NT2/D1 (cell line): ENCODE data around the gene SIRT2.
A peak's percentile ranks its signal among the peaks of the same experiment; 100 is the strongest.
"Not testable (repeated sequence)": the region's sequence is repeated elsewhere in the genome, so short reads cannot be mapped to it uniquely, and the experiment has no call there.

Experiments
- DNase-seq: peaks from one replicate; pipeline ENCODE4 v3.0.0-alpha.2; 2011; ENCODE audit warnings: low read depth, low spot score
- H3K27me3 ChIP-seq: 2 replicates; pipeline ENCODE4 v1.6.0; 2011; ENCODE audit warnings: mild to moderate bottlenecking; ENCODE audit not compliant: insufficient read length, insufficient read depth
- H3K36me3 ChIP-seq: 2 replicates; pipeline ENCODE4 v1.6.1; 2011; ENCODE audit warnings: mild to moderate bottlenecking, low read length, mixed read lengths; ENCODE audit not compliant: insufficient read depth, insufficient read length
- H3K4me1 ChIP-seq: 2 replicates; pipeline ENCODE4 v1.5.1; 2011; ENCODE audit not compliant: insufficient read depth, insufficient read length
- H3K4me3 ChIP-seq: 2 replicates; pipeline ENCODE4 v1.5.1; 2011; ENCODE audit warnings: low read depth; ENCODE audit not compliant: insufficient read length
- H3K9ac ChIP-seq: 2 replicates; pipeline ENCODE4 v1.6.0; 2011; ENCODE audit warnings: low read depth; ENCODE audit not compliant: insufficient read length
- H3K9me3 ChIP-seq: 2 replicates; pipeline ENCODE4 v1.5.1; 2011; ENCODE audit warnings: mild to moderate bottlenecking, low read length; ENCODE audit not compliant: insufficient read depth
- SUZ12 ChIP-seq: IDR thresholded peaks from 2 replicates; pipeline ENCODE4 v1.6.1; 2011; ENCODE audit not compliant: insufficient read length, insufficient read depth; ENCODE audit errors: extremely low read depth
- YY1 ChIP-seq: IDR thresholded peaks from 2 replicates; pipeline ENCODE4 v1.6.1; 2011; ENCODE audit not compliant: insufficient read length, insufficient read depth
- ZNF274 ChIP-seq: IDR thresholded peaks from 2 replicates; pipeline ENCODE4 v1.6.1; 2011; ENCODE audit warnings: mild to moderate bottlenecking, low read depth, low read length

SIRT2 gene

DNA sequence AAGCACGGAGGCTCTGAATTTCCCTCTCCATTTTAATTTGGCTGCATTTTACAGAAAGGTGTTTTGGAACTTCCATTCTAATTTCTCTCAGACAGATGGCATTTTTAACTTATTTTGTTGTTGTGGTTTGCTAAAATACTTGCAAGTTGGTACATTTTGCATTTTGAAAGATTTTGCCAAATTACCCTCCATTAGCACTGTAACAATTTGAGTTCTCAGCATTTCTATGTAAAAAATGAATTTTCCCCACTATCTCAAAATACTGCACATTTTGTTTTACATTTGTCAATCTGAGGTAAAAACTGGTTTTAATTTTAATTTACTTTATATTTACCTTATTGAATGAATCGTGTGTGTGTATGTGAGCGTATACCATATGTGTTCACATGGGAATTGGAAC lies 42.6 kb downstream of the SIRT2 start:
- TF ChIP-seq SUZ12 (no peak), ZNF274 (no peak), YY1 (no peak)
- Histone ChIP-seq H3K9ac (no peak overlapping the region), H3K36me3 (no peaks in the 10 kb centered on the region), H3K4me1 (no peaks in the 10 kb centered on the region), H3K27me3 (no peaks in the 10 kb centered on the region), H3K4me3 (no peak overlapping the region), H3K9me3 (peaks cover 9% of the 10 kb centered on the region; the same call in 1 of the 2 replicates)
- no peak for DNase-seq

DNA sequence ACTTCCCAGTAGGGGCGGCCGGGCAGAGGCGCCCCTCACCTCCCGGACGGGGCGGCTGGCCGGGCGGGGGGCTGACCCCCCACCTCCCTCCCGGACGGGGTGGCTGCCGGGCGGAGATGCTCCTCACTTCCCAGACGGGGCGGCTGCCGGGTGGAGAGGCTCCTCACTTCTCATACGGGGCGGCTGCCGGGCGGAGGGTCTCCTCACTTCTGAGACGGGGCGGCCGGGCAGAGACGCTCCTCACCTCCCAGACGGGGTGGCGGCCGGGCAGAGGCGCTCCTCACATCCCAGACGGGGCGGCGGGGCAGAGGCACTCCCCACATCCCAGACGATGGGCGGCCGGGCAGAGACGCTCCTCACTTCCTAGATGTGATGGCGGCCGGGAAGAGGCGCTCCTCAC lies 43.7 kb downstream of the SIRT2 start:
- DNase-seq, H3K4me1 ChIP-seq, H3K27me3 ChIP-seq, H3K9ac ChIP-seq, H3K4me3 ChIP-seq, H3K9me3 ChIP-seq, H3K36me3 ChIP-seq: not testable (repeated sequence)

DNA sequence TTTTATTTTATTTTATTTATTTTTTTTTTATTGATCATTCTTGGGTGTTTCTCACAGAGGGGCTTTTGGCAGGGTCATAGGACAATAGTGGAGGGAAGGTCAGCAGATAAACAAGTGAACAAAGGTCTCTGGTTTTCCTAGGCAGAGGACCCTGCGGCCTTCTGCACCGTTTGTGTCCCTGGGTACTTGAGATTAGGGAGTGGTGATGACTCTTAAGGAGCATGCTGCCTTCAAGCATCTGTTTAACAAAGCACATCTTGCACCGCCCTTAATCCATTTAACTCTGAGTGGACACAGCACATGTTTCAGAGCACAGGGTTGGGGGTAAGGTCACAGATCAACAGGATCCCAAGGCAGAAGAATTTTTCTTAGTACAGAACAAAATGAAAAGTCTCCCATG lies 44.5 kb downstream of the SIRT2 start:
- H3K4me1 ChIP-seq, H3K4me3 ChIP-seq, H3K9me3 ChIP-seq, H3K36me3 ChIP-seq, DNase-seq, H3K27me3 ChIP-seq, H3K9ac ChIP-seq: not testable (repeated sequence)

DNA sequence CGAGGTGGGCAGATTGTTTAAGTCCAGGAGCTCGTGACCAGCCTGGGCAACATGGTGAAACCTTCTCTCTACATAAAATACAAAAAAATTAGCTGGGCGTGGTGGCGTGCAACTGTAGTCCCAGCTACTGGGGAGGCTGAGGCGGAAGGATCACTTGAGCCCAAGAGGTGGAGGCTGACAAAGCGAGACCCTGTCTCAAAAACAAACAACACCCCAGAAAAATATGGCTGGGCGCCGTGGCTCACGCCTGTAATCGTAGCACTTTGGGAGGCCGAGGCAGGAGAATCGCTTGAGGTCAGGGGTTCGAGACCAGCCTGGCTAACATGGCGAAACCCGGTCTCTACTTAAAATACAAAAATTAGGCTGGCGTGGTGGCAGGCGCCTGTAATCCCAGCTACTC lies 46.2 kb downstream of the SIRT2 start:
- peaks cover 8% of the 10 kb centered on the region for H3K36me3 ChIP-seq
- TF ChIP-seq YY1 (no peak), ZNF274 (no peak), SUZ12 (no peak)
- peak overlapping the region; percentile 90 for H3K9ac ChIP-seq
- peaks cover 3% of the 10 kb centered on the region for H3K4me1 ChIP-seq
- no peak overlapping the region for H3K4me3 ChIP-seq
- no peaks in the 10 kb centered on the region for H3K27me3 ChIP-seq
- H3K9me3 ChIP-seq, result peaks cover 9% of the 10 kb centered on the region; the same call in 1 of the 2 replicates
- no peak for DNase-seq

DNA sequence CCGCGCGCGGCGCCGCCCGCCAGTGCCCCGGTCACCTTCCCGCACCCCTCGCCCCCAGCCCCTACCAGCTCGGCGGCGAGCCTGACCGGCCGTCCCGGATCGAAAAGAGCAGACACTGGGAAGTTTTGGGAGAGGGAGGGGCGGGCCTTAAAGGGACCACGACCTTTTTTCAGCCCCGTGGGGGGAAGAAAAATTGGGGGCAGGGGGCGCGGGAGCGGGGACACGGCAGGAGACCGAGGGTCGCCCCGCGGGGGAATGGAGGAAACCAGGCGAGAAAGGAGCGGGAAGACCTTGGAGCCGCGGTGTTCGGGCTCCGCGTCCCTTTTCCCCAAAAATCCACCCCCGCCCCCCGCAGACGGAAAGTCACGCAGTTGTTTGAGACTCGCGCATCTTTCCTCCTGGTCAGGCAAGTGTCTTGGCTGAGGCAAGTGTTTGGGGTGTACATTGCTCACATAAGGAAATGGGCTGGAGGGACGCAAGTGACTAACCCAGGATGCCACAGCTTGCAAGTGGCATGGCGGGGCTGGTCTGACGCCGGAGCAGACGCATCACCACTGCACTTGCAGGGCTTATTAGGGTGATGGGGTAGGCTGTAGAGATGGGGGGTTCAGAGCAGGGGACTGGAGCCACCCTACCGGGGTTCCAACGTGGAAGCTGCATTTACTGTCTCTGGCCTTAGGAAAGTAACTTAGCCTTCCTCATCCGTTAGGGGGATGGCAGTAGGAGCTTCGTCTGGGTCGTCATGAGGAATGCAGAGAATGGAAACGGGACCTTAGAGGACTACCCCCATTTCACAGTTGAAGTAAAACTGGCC lies 47.0 kb downstream of the SIRT2 start:
- peak overlapping the region; percentile 67 for H3K4me3 ChIP-seq
- peak overlapping the region; percentile 90 for H3K9ac ChIP-seq
- no peak for DNase-seq
- peaks cover 9% of the 10 kb centered on the region; the same call in 1 of the 2 replicates for H3K9me3 ChIP-seq
- H3K36me3 ChIP-seq, result peaks cover 13% of the 10 kb centered on the region
- no peaks in the 10 kb centered on the region for H3K27me3 ChIP-seq
- no peak for TF ChIP-seq YY1
- TF ChIP-seq ZNF274, result no peak
- no peak for TF ChIP-seq SUZ12
- peaks cover 6% of the 10 kb centered on the region for H3K4me1 ChIP-seq

DNA sequence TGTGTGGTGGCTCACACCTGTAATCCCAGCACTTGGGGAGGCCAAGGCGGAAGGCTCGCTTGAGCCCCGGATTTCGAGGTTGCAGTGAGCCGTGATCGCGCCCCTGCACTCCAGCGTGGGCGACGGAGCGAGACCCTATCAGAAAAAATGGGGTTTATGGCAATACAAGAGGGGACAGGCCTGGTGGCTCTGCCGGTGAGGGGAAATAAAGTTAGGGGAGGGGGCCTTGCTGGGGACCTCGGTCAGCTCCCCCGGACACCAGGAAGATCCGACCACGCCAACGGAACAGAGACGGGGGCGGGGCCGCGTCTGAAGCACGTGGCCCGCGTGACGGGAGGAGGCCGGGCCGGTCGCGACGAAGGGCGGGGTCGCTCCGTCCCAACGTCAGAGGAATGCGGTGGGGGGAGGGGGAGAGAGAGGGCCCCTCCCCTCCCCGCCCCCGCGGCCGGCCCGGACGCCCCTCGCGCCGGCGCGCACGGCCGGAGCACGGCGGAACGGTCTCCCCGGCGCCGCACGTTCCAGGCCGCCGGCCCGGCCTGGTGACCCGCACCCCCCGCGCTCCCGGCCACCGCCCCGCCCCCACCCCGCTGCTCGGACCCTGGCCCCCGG lies 47.7 kb downstream of the SIRT2 start:
- H3K36me3 ChIP-seq, result peaks cover 21% of the 10 kb centered on the region
- H3K27me3 ChIP-seq, result no peaks in the 10 kb centered on the region
- peaks cover 6% of the 10 kb centered on the region; the same call in 1 of the 2 replicates for H3K9me3 ChIP-seq
- peak overlapping the region; percentile 71 for H3K4me3 ChIP-seq
- TF ChIP-seq ZNF274, result no peak
- TF ChIP-seq YY1, result no peak
- no peak for TF ChIP-seq SUZ12
- peak overlapping the region; percentile 88 for H3K9ac ChIP-seq
- H3K4me1 ChIP-seq, result peaks cover 6% of the 10 kb centered on the region
- DNase-seq, result peak; percentile 79

DNA sequence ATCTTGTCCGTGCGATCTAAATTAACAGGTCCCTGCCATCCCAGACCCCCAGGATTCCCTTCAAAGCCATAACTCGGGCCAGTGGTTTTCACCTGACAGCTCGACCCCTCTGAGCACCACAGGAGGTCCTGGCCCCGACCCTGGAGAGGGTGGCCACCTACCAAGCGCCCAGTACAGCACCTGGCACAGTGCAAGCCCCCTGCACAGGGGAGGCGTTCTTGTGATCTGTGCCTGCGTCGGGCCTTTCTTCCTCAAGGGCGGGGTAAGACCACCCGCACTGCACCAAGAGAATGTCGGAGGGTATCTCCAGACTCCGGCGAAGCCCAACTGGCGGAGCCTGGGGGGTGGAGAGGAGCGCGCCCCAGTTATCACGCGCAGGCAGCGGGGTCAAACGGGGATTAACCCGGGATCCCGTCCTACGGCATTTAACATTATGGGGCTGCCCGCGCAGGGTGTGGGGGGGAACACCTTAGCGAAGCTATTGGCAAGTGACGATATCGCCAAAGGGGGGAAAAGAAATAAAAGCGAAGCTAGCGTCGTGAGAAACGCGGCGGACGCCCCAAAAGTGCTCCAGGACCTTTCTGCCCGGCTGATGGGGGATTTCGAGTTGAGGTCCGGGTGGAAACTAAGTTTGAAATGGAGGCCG lies 48.3 kb downstream of the SIRT2 start:
- Histone ChIP-seq H3K9ac (peak overlapping the region; percentile 88), H3K9me3 (peaks cover under 1% of the 10 kb centered on the region; the same call in 1 of the 2 replicates), H3K27me3 (no peaks in the 10 kb centered on the region), H3K4me3 (peak overlapping the region; percentile 71), H3K36me3 (peaks cover 27% of the 10 kb centered on the region), H3K4me1 (peaks cover 6% of the 10 kb centered on the region)
- no peak for DNase-seq
- TF ChIP-seq YY1 (no peak), ZNF274 (no peak), SUZ12 (no peak)
